Esophagus squamous epithelium (tissue), 5 donors: ENCODE results near the gene BIN1. TPM values are rescaled to one million over a fixed set of nuclear protein-coding genes. Genes with fewer than 3 reads are reported as not detected.

Source experiments
- DNase-seq: peaks from one replicate; lab custom pipeline; 2025; lab: John Stamatoyannopoulos, UW
- H3K27ac ChIP-seq, 4 donors: fragments of 200-600 bp; sonication (generic); one replicate each; pipeline ENCODE4 v1.5.1; 2016 to 2019; ENCODE audit warnings: mild to moderate bottlenecking in 1 of 4
- H3K27me3 ChIP-seq, 4 donors: fragments of 200-600 bp; sonication (generic); 1 replicate in 3 of 4; 2 replicates in 1 of 4; pipeline versions ENCODE4 v1.5.1 to v1.6.0; 2017 to 2021; ENCODE audit warnings: antibody characterized with exemption in 1 of 4
- H3K36me3 ChIP-seq, 3 donors: fragments of 200-600 bp; sonication (generic); one replicate each; pipeline ENCODE4 v1.5.1; 2016 to 2019
- H3K4me1 ChIP-seq, 3 donors: fragments of 200-600 bp; sonication (generic); one replicate each; pipeline ENCODE4 v1.5.1; 2017 to 2019
- H3K4me3 ChIP-seq, 4 donors: fragments of 200-600 bp; sonication (generic); 1 replicate in 3 of 4; 2 replicates in 1 of 4; pipeline ENCODE4 v1.5.1; 2016 to 2019; ENCODE audit warnings: mild to moderate bottlenecking in 2 of 4, moderate library complexity in 1 of 4
- H3K9me3 ChIP-seq, 3 donors: fragments of 200-600 bp; sonication (generic); one replicate each; pipeline ENCODE4 v1.5.1; 2016 to 2019
- POLR2A ChIP-seq, 4 donors: fragments of 450-650 bp; IDR thresholded peaks; one replicate each; pipeline ENCODE4 v1.6.1; 2017; ENCODE audit warnings: antibody characterized with exemption in 4 of 4, mild to moderate bottlenecking in 4 of 4, moderate library complexity in 3 of 4
- WGBS, 2 donors: methylation state at CpG; one replicate each; pipeline ENCODE4 v1.1.5; 2018; 5-methylcytosine and 5-hydroxymethylcytosine counted together
- intact Hi-C: fragments of 100-400 bp; cut with DNase I; formaldehyde crosslinking; loops from one replicate; pipeline ENCODE4 v1.15.0; 2022
- total RNA-seq, 4 donors: library from RNA; depleted of rRNA; stranded (reverse); fragments of >200 nt; gene quantifications; one replicate each; pipeline ENCODE4 v1.1.0, GENCODE V29; 2016
- TF ChIP-seq, protein P1 (sequence below), 6 experiments: fragments of 450-650 bp in 4 of 6; fragments of 200-600 bp in 2 of 6; sonication (generic) in 2 of 6; IDR thresholded peaks; one replicate each; pipeline ENCODE4 v1.5.1; 2016 to 2019; ENCODE audit warnings: antibody characterized with exemption in 6 of 6, mild to moderate bottlenecking in 4 of 6, moderate library complexity in 4 of 6
- donor health status: DM: yes; HTN: yes; CAD: no.

Gene BIN1
- total RNA-seq, 4 donors from 2014 or later, result 10.8 to 23.3 (median 15.5) TPM

DNA sequence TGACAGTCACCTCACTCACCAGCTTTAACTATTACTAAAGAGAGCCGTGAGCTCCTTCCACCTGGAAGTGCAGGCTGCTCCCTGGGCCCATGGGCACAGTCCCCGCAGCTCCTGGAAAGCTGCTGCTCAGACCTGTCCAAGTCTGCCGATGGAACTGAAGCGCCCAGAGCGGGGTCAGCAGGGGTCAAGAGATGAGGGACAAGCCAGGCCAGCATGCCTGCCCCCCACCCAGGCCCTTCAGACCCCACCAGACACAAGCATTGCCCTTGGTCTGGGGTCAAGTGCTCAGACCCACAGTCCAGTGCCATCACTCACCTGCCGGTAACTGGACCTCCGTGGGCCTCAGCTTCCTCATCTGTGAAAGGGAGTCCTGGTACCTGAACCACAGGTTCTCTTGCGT is 59.9 kb downstream of the BIN1 start:
- WGBS, 2 donors, result 89 to 100% methylated on average over 3 to 4 of the region's 8 CpGs
- peaks cover 0 to 20% (median 5%) of the 10 kb centered on the region in 3 donors for H3K4me1 ChIP-seq
- no peak overlapping the region for H3K4me3 ChIP-seq
- no peaks in the 10 kb centered on the region for H3K27me3 ChIP-seq
- intact Hi-C loops, result no loop called here
- TF ChIP-seq, protein P1, sequence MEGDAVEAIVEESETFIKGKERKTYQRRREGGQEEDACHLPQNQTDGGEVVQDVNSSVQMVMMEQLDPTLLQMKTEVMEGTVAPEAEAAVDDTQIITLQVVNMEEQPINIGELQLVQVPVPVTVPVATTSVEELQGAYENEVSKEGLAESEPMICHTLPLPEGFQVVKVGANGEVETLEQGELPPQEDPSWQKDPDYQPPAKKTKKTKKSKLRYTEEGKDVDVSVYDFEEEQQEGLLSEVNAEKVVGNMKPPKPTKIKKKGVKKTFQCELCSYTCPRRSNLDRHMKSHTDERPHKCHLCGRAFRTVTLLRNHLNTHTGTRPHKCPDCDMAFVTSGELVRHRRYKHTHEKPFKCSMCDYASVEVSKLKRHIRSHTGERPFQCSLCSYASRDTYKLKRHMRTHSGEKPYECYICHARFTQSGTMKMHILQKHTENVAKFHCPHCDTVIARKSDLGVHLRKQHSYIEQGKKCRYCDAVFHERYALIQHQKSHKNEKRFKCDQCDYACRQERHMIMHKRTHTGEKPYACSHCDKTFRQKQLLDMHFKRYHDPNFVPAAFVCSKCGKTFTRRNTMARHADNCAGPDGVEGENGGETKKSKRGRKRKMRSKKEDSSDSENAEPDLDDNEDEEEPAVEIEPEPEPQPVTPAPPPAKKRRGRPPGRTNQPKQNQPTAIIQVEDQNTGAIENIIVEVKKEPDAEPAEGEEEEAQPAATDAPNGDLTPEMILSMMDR (IDR thresholded peaks at IDR 0.05), result no peak
- no peak for TF ChIP-seq POLR2A (IDR thresholded peaks at IDR 0.05)
- no peak for DNase-seq
- no peak overlapping the region for H3K27ac ChIP-seq
- H3K9me3 ChIP-seq, result no peaks in the 10 kb centered on the region
- H3K36me3 ChIP-seq, result peaks cover 0 to 10% (median 0%) of the 10 kb centered on the region in 3 donors

DNA sequence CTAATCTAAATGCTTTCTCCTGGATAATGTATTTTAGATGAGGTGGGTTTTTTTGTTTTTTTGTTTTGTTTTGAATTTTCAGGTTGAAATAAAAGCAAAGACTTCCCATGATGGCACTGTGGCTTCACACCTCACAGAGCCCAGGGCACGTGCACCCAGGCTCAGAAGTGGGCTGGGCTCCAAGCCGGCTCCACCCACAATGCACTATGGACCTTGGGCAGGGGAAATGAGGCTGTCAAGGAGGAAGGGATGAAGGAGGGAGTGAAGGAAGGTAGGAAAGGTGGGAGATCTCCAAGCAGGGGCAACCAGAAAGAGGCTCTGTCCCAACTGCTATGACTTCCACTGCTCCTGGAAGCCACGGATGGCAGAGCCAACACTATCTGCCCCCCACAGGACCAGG is 60.4 kb downstream of the BIN1 start:
- Histone ChIP-seq H3K27me3 (no peaks in the 10 kb centered on the region), H3K9me3 (no peaks in the 10 kb centered on the region), H3K27ac (no peak overlapping the region), H3K36me3 (peaks cover 0 to 10% (median 0%) of the 10 kb centered on the region in 3 donors), H3K4me1 (peaks cover 0 to 20% (median 5%) of the 10 kb centered on the region in 3 donors), H3K4me3 (no peak overlapping the region)
- 66 to 79% methylated on average over 2 to 3 of the region's 3 CpGs for WGBS, 2 donors
- intact Hi-C loops, result no loop called here
- TF ChIP-seq, protein P1 (IDR thresholded peaks at IDR 0.05), result no peak
- TF ChIP-seq POLR2A (IDR thresholded peaks at IDR 0.05), result no peak
- no peak for DNase-seq

DNA sequence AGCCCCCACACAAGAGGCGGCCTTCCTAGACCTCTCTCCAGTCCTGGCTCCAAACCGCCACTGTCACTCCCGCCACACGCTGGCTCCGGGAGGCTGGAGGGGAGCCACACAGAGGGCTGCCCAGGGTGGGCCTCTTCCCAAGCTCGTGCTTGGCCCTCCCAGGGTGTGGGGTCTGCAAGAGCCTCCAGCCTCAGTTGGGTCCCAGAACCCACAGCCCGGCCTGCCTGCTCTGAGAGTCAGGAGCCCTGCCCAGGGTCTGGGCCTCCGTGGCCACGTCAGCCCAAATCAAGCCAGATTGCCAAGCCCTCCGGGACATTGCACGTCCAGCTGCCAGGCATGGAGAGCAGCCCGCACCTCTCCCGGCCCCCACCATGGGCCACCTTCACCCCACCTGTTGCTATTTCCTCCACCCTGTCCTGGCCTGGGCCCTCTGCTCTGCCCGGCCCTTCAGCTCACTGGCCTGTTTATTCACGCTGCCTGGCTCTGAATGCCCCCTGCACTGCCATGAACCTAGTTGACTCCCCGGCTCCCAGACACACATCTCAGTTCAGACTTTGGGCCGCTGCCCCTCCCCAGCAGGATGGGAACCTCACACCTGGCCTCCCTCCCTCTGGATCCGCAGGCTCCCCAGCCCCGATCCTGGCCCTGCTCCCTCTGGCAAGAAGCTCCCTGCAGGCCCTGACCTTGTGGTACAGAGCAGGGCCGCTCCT is 61.0 kb downstream of the BIN1 start:
- intact Hi-C loops, result no loop called here
- peaks cover 0 to 20% (median 5%) of the 10 kb centered on the region in 3 donors for H3K4me1 ChIP-seq
- H3K27ac ChIP-seq, result no peak overlapping the region
- H3K4me3 ChIP-seq, result no peak overlapping the region
- H3K36me3 ChIP-seq, result peaks cover 0 to 10% (median 0%) of the 10 kb centered on the region in 3 donors
- WGBS, 2 donors, result 79 to 82% methylated on average over 8 to 9 of the region's 20 CpGs
- no peaks in the 10 kb centered on the region for H3K27me3 ChIP-seq
- DNase-seq, result no peak
- TF ChIP-seq POLR2A (IDR thresholded peaks at IDR 0.05), result no peak
- TF ChIP-seq, protein P1 (IDR thresholded peaks at IDR 0.05), result no peak
- no peaks in the 10 kb centered on the region for H3K9me3 ChIP-seq

DNA sequence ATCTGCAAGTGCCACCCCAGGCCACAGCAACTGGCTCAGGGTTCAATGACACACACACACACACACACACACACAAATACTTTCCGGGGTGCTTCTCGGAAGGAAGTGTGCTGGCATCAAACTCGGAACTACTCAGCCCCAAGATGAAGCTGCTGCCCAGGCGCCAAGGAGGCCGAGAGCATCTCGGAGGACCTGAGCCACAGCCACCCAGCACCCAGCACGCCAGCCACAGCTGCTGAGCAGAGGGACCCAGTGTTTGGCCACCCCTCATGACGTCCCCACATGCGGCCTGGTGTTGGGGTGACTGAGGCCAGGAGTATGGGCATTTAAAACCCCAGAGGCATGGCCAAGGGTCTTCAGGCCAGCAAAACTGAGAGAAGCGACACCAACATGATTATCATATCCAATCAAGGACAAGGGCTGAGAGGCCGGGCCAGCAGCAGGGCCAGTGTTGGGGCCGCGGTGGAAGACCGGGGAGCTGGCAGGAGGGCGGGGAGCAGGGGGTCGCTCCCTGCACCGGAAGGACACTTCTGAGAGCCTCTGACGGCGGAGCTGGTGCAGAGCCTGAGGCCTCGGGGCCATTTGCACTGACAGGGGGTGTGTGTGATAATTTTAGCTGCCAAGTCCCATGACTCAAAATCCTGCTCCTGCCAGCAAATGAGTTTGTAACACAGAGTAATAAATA is 61.8 kb downstream of the BIN1 start:
- Histone ChIP-seq H3K27ac (no peak overlapping the region), H3K27me3 (no peaks in the 10 kb centered on the region), H3K9me3 (no peaks in the 10 kb centered on the region), H3K36me3 (peaks cover 0 to 10% (median 0%) of the 10 kb centered on the region in 3 donors), H3K4me3 (no peak overlapping the region), H3K4me1 (peaks cover 0 to 15% (median 3%) of the 10 kb centered on the region in 3 donors)
- TF ChIP-seq, protein P1 (IDR thresholded peaks at IDR 0.05), result no peak
- TF ChIP-seq POLR2A (IDR thresholded peaks at IDR 0.05), result no peak
- no peak for DNase-seq
- intact Hi-C loops, result no loop called here
- 59 to 100% methylated on average over 4 to 10 of the region's 20 CpGs for WGBS, 2 donors

DNA sequence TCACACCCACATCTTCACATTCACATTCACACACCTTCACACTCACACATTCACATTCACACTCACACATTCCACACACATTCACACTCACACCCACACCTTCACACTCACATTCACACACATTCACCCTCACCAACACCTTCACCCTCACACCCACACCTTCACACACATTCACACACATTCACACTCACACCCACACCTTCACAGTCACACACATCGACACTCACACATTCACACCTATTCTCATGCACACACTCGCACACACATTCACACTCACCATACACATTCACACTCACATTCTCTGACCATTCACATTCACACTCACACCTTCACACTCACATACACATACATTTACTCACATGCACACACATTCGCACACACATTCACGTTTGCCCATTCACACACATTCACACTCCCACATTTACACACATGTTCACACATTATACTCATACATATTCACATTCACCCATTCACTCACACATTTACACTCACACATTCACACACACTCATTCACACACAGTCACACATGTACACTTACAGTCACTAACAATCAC is 62.7 kb downstream of the BIN1 start:
- 92 to 95% methylated on average over 4 of the region's 4 CpGs for WGBS, 2 donors
- Histone ChIP-seq H3K27ac (no peak overlapping the region), H3K4me1 (peaks cover 0 to 10% (median 0%) of the 10 kb centered on the region in 3 donors), H3K36me3 (peaks cover 0 to 10% (median 0%) of the 10 kb centered on the region in 3 donors), H3K27me3 (no peaks in the 10 kb centered on the region), H3K4me3 (no peak overlapping the region), H3K9me3 (no peaks in the 10 kb centered on the region)
- intact Hi-C loops, result no loop called here
- TF ChIP-seq POLR2A (IDR thresholded peaks at IDR 0.05), result no peak
- TF ChIP-seq, protein P1 (IDR thresholded peaks at IDR 0.05), result no peak
- no peak for DNase-seq
